COLO829 (cell line): ENCODE data around the gene WNT7B.

Experiments
- DNase-seq: peaks from one replicate; pipeline ENCODE4 v3.0.0; 2012; ENCODE audit warnings: low spot score

WNT7B gene

DNA sequence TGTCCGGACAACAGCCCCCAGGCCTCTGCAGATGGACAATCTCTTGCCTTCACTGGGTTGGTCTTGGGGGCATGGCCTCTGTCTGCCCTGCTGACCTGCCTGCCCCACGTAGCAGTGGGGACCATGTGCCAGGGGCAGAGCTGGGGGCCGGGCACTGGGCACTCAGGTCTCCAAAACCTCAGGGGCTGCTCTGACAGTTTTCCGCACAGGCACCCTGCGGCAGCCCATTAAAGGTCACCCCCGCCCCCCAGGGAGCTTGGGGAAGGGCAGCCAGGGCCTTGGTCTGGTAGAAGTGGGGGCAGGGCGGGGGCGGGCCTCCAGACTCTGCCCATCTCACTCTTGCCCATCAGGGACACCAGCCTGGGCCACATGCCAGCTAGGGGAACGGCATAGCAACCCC, 49.9 kb downstream of the WNT7B start:
- DNase-seq = no peak

DNA sequence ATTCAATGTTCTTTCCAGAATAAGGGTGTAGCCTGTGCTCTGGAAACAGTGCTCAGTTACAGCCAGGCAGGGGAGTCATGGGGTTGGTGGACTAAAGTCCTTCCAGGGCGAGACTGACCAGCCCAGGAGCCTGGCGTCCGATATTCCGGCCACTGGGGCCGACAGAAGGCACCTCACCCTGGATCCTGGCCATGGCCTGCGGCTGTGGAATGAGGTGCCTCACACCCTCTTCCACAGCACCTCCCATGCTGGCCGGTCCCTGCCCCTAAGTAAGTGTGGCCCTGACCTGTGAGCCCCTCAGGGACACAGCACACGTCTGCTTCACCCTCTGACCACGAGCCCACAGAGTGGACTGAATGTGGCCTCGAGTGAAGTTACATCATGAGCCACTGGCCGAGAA, 50.5 kb downstream of the WNT7B start:
- DNase-seq = no peak

DNA sequence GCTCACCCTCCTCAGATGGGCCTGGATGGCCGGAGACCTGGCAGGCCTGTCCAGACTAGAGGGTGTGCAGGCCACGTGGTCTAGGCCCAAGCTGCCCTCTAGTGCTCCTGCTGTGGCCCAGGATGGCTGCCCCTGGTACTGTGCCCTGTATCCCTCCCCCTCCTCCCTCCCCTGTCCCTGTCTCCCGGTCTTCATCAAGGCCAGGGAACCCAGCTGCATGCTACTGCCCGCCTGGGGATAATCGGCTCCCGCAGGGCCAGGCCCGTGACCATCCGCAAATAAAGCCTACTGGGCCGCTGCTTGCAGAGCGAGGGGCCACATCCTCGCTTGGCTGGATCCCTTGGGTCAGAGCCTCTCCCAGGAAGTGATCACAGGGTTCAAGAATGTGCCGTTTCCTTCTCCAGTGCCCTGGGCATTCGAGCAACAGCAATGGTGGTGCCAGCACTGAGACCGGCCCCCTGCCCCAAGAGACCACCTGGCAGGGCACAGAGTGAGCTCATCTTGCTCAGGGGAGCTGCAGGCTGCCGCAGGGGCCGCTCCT, 51.1 kb downstream of the WNT7B start:
- no peak for DNase-seq

DNA sequence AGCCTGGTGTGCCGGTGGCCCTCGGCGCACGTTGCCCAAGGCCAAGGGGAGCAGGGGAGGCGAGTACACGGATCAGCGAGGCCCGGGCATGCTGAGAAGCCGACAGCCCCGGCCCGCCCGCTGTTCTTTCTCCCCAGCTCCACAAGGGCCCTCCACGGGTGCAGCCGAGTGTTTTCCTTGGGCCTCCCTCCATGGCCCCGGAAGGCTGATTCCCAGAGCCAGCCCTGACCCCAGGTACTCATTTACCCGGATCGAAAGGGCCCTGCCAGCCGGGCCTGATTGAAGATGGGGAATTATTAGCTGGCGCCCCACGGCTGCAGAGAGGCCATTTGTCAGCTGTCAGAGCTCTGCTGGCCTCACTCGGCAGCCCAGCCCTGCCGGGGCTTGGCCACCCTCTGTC, 53.1 kb downstream of the WNT7B start:
- DNase-seq = no peak

DNA sequence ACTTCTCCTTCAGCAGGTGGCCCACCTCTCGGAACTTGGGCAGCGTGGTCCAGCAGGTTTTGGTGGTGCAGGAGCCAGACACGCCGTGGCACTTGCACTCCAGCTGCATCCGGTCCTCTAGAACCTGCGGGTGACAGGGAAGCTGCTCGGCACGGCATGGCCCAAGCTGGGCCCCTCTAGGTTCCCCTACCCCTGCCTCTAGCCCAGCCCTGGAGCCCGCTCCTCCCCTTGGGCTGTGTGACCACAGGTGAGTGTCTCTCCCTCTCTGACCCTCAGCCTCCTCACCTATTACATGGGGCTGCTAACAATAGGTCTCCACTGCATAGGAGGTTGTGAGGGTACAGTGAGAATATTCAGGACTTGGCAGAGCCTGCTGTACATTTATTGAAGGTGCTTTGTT, 53.8 kb downstream of the WNT7B start:
- DNase-seq = no peak

DNA sequence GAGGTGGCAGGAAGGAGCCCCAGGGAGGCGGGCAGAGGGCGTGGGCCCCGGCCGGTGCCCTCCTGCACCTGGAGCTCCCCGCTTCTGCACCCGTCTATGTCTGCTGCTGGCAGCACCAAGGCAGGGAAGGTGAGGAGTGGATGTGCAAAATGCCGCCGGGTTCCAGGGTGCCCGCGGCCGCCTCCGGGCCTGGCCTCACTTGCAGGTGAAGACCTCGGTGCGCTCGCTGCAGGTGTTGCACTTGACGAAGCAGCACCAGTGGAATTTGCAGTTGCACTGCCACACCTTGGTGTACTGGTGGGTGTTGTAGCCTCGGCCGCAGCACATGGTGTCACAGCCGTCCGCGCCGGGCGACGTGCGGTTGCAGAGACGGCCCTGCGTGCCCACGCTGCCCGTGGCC, 54.3 kb downstream of the WNT7B start:
- DNase-seq = no peak

DNA sequence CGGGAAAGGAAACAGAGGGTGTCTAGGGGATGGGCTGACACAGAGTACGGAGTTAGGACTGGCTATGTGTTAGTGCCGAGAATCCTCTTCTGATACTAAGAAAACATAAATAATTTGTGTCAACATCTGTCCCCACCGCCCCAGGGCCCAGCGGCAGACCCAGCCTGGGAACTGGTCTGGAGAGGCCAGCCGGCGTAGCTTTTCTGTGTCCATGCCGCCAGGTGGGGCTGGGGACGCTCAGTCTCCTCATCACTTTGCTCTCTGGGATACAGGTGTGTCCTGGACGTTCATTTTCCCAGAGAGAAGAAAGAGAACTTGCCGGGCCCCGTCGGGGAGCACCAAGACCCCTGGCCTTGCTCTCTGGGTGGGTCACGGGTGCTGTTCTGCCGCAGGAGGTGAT, 54.7 kb downstream of the WNT7B start:
- no peak for DNase-seq

DNA sequence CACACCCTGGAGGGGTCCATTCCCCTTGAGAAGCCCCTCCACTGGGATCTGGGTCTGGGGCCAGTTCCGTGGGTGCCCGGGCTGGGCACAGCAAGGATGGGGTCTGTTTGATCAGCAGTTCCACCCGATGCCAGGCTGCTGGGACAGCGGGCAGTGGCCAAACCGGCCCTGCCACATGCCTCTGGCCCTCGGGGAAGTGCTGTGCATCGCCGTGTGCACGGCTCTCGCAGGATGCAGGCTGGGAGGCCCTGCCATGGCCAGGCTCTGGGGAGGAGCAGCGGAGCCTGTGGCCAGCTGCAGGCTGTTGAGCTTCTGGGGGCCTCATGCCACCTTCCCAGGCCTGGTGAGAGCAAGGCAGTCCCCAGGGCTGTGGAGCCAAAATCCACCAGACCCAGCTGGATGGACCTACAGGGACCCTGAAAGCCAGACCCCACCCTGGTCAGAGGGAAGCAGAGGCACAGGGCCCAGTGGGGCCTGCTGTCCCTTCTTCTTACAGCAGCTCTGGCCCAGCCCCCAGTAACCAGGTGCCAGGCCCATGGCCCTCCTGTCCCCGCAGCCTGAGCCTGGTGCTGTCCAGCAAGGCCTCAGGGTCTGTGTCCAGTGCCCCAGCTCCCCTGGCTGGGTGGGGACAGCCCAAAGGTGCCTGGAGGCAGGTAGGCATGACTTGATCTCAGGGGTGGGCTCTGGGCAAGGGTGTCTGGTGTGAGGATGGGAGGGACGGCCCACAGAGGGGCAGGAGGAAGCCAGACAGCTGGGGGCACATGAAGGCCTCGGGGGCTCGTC, 57.3 kb downstream of the WNT7B start:
- no peak for DNase-seq

DNA sequence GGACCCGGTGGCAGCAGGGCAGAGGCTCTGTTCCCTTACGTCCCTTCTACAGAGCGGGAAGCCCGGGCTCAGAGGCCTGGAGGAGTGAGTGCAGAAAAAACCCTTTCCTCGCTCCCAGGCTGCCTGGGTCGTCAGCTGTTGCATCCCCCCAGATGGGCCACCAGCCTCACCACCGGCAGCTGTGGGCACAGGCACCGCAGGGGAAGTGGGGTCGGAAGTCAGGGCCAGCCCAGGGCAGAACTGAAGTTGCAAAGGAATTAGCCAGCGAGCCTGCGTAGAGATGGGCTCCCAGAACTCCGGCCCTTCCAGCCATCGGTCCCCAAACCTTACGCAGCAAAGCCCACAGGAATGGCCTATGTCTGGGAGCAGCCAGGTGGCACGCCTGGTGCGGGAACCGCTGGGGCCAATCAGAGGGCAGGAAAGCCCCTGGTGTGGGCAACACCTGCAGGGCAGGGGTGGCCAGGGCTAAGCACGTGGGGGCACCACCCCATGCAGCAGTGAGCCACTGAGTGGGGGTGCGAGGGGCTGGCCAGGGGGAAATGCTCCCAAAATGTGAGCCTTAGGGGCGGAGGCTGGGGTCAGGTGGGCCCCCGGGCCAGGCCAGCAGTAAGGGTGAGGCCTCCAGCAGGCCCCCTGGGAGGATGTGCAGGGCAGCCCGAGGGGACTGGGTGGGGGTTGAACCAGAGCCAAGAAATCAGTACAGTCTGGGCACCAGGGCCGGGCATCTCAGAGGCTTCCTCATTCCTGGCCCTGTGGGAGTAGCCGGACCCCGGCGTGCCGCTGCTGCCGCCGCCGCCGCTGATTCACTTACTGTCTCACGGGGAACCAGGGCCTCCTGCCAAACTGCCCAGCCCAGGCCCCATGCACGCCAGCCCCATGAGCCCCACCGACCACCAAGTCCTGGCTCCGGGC, 58.2 kb downstream of the WNT7B start:
- no peak for DNase-seq

DNA sequence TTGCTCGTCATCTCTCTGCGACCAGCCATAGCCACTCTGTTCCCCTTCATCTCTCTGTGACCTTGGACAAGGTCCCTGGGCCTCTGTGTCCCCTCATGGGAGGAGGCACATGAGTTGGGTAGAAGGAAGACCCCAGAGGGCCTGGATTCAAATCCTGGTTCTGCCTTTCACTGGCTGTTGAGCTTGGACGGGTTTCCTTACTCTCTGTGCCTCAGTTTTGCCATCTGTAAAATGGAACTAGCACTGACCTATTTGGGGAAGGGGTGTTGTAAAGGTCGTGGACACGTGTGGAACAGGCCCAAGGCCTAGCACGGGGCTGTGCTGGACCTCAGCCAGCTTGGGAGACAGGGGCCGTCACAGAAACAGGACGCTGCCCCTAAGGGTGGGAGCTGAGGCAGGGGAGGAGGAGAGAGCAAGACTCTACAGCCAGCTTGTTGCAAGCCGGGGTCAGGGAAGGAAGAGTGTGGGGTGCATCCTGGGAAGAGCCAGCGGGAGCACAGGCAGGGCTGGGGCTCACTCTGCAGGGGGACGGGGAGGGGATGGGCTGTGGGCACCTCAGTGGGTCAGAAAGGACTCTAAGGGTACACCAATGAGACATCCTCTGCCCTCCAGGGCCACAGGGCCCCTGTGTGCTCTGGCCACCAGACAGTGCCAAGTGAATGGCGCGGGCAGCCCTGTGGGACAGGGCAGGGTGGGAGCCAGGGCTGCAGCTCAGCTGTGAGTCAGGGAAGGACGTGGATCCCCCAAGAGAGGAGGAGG, 59.1 kb downstream of the WNT7B start:
- DNase-seq = no peak

DNA sequence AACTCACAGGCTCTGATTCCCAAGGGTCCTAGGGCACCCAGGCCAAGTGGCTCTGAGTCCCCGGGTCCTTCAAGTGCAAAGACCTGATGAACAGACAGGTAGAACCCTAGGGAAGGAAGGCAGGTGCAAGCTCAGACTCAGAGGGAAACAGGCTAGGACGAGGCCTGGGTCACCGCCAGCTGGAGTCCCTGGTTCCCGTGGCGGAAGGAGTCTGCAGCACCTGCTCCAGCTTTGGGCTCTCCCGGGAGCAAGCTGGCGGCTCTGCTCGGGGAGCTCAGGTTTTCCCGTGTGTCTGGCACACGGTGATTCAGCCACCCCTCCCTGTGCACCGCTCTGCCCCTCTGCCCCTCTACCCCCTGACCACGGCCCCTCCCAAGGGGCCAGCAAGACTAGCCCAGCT, 59.8 kb downstream of the WNT7B start:
- no peak for DNase-seq

DNA sequence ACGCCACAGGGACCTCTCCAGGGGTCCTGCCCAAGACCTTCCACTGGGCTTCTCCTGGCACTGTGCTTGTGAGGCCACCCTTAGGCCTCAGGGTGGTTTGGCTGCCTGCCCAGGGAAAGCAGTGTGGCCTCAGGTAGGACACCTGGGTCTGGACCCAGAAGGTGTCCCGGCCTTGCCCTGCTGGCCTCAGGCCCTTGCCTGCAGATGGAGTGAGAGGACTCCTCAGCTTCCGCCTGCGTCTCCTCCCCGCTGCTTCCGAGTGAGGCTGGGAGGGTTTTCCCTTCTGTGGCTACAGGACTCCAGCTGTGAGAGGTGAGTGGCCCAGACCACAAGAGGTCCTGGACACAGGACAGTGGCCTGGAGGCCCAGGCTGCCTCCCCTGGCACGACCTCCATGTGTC, 60.4 kb downstream of the WNT7B start:
- DNase-seq = no peak

DNA sequence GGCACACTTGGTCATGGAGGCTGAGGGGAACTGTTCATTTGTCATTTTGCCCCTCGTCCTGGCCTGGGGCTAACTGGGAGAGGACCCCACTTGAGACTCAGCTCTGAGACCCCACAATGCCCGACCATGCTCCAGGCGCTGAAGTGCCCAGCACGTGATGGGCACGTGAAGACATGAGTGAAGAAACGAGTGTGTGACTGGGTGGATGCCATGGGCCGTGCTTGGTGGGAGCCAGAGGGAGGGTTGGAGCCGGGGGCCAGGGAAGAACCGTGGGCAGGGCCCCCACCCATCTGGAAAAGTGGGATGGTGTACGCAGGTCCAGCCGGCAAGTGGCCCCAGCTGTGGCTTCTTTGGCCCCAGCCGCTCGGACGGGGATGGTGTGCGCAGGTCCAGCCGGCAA, 61.1 kb downstream of the WNT7B start:
- no peak for DNase-seq

DNA sequence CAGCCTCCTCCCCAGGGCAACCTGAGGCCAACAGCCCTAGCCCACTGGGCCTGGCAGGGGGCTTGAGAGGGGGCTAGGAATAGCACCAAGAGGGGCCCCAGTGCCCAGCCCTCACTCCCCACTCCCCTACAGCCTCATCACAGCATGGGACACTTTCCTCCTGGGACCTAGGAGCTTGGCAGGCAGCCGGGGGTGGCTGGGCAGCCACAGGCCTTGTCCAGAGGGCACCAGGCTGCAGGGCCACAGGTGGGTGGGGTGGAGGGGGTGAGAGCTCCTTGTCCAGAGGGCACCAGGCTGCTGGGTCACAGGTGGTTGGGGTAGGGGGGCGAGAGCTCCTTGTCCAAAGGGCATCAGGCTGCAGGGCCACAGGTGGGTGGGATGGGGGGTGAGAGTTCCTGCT, 61.8 kb downstream of the WNT7B start:
- no peak for DNase-seq

DNA sequence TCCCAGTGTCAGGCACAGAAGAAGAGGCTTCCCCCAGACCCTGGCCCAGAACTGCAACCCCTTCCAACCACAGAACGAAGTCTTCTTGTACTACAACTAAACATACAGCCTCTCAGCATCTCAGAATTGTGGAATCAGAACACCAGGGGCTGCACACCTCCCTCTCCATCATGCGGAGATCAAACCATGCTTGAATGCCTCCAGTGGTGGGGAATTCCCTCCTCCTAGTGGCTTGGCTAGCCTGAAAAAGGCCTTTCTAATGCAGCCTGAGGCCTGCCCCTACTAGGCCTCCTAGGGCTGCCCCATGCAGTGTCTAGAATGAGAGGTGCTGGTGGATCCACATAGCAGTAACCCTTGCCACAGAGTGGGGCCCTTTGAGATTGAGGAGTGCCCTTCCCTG, 62.7 kb downstream of the WNT7B start:
- no peak for DNase-seq

DNA sequence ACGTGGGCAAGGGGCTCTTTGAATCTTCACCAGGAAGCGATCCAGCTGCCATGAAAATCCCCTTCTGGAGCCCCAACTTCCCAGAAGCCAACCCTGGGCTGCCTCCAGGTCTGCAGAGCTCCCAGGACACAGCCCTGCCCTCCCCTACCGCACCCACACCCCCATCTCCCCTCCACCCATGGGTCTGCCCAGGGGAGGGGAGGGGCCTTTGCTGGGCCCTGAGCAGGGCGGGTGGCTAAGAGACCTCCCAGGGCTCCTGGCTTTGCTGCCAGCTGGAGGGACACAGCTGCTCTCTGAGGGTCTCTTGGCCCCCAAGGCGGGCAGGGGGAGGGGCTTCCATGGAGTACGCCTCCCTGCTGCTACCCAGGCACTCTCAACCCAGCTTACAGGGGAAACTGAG, 64.1 kb downstream of the WNT7B start:
- DNase-seq = no peak

DNA sequence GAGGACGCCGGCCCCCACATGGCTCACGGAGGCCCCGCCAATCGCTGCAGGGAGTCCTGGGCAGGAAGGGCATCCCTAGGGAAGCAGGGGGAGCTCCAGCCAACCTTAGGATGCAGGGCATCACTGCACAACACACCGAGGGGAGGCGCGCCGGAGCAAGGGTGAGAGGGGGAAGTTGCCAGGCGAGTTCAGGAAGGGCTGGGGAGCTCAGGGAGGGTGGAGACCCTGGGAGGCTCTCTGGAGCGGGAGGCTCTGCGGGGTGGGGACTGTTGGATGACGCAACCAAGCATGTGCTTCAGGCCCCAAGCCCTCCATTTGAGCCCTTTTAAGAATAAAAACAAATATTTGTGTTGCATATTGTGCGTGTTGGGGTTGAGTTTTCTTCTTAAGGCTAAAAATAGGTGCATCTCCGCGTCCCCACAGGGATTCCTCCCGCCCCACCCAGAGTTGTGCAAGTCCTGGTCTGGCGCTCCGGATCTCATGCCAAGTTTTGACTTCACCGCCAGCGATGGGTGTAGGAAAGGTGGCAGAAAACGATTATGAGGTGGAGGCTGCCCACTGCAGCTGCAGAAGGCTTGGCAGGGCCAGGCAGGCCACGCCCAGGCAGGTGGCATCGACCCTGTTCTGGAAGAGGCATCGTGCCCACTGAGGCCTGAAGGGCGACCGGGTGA, 65.2 kb downstream of the WNT7B start:
- no peak for DNase-seq

DNA sequence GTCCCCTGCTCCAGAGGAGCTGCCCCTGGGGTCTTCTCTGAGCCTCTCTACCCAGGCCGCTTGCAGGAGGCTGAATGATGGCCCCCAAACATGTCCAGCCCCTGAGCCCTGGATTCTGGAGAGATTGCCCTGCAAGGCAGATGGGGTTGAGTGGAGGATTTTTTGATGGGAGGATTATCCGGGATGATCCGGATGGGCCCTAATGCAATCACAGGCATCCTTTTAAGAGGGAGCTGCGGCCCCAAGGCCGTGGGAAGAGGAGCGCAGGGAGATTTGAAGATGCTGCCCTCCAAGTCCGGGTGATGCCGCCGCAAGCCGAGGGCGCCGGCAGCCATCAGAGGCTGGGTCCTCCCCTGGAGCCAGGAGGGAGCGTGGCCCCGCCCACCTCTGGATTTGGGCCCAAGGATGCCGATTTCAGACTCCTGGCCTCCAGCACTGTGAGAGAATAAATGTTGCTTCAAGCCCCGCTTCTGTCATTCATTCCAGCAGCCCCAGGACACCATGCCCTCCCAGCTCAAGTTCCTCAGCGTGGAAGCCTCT, 66.0 kb downstream of the WNT7B start:
- no peak for DNase-seq

DNA sequence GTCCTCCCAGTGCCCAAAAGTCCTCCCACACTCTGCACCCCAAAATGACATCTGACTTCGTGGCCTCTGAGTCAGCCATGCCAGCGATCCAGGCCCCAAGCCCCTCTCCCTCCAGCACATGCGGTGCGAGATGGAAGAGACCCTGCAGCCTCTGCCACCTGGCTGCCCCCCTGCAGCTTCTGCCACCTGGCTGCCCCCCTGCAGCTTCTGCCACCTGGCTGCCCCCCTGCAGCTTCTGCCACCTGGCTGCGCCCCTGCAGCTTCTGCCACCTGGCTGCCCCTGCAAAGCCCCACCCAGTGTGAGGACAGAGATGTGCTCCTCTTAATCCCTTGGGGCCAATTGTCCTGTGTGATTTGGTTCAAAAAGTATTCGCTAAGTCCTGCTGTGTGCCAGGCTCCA, 68.0 kb downstream of the WNT7B start:
- DNase-seq = no peak

DNA sequence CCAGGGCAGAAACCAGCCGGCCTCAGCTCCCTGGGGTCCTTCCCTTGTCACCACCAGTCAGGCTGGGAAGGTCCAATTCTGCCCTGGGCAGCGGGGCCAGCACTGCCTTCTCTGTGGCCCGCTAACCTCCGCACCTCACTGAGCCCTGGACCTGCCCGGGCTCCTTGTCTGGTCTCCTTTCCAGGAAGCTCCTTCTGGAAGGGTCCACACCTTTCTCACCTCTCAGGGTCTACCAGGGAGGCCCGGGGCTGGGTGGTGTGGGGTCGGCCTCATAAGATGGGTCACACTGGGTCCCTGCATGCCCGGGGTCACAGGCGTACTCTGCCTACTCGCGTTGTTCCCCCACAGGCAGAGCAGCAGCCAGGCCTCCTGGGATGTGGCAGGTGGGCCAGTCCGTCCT, 69.0 kb downstream of the WNT7B start:
- DNase-seq = no peak

DNA sequence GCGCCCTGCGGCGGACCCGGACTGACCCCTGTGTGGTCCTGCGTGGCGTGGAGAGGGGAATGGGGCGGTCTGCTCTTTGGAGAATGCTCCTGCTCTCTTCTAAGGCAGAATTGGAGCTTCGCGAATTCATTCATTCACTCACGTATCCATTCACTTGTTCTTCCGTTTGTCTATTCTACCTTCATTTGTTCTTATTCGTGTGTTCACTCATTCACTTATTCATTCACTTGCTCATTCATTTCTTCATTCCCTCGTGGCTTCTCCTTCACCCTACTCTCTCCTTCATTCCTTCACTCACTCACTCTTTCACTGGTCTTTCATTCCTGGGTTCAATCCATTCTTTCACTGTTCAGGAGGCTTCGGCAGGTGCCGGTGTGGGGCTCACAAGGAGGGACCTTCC, 69.6 kb downstream of the WNT7B start:
- no peak for DNase-seq

DNA sequence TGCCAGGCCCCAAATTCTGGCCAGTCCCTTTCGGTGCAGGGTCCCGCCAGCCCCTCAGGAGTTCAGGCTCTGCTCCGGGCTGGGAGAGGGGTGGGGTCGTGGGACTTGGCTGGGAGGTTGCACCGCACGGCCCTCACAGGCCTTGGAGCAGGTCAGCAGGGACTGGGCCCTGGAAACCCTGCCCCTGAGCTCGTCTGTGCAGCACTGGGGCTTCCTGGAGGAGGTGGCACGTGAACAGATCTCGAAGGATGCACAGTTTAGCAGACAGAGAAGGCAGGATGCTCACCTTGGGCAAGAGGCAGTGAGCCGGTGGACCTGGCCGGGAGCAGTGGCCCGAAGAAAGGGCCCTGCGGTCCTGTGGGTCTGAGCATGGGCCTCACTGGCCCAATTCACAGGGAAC, 70.0 kb downstream of the WNT7B start:
- no peak for DNase-seq
